ENCODE results near the gene CXCL13.
"Not testable (repeated sequence)": the region's sequence is repeated elsewhere in the genome, so short reads cannot be mapped to it uniquely, and the experiment has no call there.

Gene CXCL13

GRCh38 chr4:77605210-77605902 lies at the start of gene CXCL13:
Gene CXCL13 (plus strand): TSS chr4:77605820. CDS start chr4:77605866, 46 bp downstream.
- no peak for DNase-seq (ENCODE audit: low read depth)

GRCh38 chr4:77560170-77560569 lies 45.5 kb upstream of the CXCL13 start:
- no peak for DNase-seq (ENCODE audit: low read depth)

GRCh38 chr4:77561720-77562119 lies 43.9 kb upstream of the CXCL13 start:
- not testable (repeated sequence) for DNase-seq (ENCODE audit: low read depth)

- DNase-seq (ENCODE audit: low read depth): no peak
These were observed 41.4 kb upstream of the CXCL13 start for GRCh38 chr4:77564231-77564630.

GRCh38 chr4:77566148-77566547 lies 39.5 kb upstream of the CXCL13 start:
- no peak for DNase-seq (ENCODE audit: low read depth)

GRCh38 chr4:77567549-77567948 lies 38.1 kb upstream of the CXCL13 start:
- no peak for DNase-seq (ENCODE audit: low read depth)

- not testable (repeated sequence) for DNase-seq (ENCODE audit: low read depth)
These were observed 35.0 kb upstream of the CXCL13 start for GRCh38 chr4:77570508-77571214.

- DNase-seq (ENCODE audit: low read depth): no peak
These were observed 29.3 kb upstream of the CXCL13 start for GRCh38 chr4:77576351-77576750.

GRCh38 chr4:77578145-77578544 lies 27.5 kb upstream of the CXCL13 start:
- no peak for DNase-seq (ENCODE audit: low read depth)

- peak; percentile 82 for DNase-seq (ENCODE audit: low read depth)
These were observed 26.1 kb upstream of the CXCL13 start for GRCh38 chr4:77579406-77580076.

- DNase-seq (ENCODE audit: low read depth): no peak
These were observed 23.9 kb upstream of the CXCL13 start for GRCh38 chr4:77581724-77582123.

- no peak for DNase-seq (ENCODE audit: low read depth)
These were observed 23.5 kb upstream of the CXCL13 start for GRCh38 chr4:77582156-77582555.

GRCh38 chr4:77582711-77583110 lies 22.9 kb upstream of the CXCL13 start:
- DNase-seq (ENCODE audit: low read depth): no peak

GRCh38 chr4:77586951-77587383 lies 18.7 kb upstream of the CXCL13 start:
- DNase-seq (ENCODE audit: low read depth): no peak

GRCh38 chr4:77590482-77590881 lies 15.1 kb upstream of the CXCL13 start:
- DNase-seq (ENCODE audit: low read depth): no peak

GRCh38 chr4:77591532-77591931 lies 14.1 kb upstream of the CXCL13 start:
- no peak for DNase-seq (ENCODE audit: low read depth)

GRCh38 chr4:77593101-77593500 lies 12.5 kb upstream of the CXCL13 start:
- no peak for DNase-seq (ENCODE audit: low read depth)

GRCh38 chr4:77593993-77594392 lies 11.6 kb upstream of the CXCL13 start:
- no peak for DNase-seq (ENCODE audit: low read depth)

- no peak for DNase-seq (ENCODE audit: low read depth)
These were observed 10.2 kb upstream of the CXCL13 start for GRCh38 chr4:77595364-77595973.

GRCh38 chr4:77599378-77599777 lies 6.2 kb upstream of the CXCL13 start:
- no peak for DNase-seq (ENCODE audit: low read depth)

GRCh38 chr4:77600521-77601451 lies 4.8 kb upstream of the CXCL13 start:
- DNase-seq (ENCODE audit: low read depth): no peak
